GM18502 (cell line): ENCODE measurements around the gene DIP2C.
"Not testable (repeated sequence)": the region's sequence is repeated elsewhere in the genome, so short reads cannot be mapped to it uniquely, and the experiment has no call there.

Source experiments
- ATAC-seq: cut with Tn5 transposase; IDR thresholded peaks from one replicate; pipeline ENCODE4 v1.9.1; 2021; ENCODE audit warnings: mild to moderate bottlenecking; ENCODE audit not compliant: unreplicated experiment, poor library complexity

Gene DIP2C

DNA sequence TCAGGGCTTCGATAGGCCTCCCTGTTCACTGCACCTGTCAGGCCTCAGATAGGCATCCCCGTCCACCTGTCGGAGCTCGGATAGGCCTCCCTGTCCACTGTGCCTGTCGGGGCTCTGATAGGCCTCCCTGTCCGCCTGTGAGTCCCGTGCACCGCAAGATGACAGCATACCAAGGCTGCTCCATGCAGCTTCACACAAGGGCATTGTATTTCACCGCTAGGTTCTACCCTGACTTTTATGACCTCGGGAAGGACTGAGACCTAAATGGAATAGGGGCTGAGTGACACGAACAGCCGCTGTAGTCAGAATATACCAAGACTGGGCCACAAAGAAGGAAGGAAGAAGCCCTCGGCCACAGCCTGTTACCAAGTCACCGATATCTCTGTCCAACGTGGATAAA, 271.2 kb downstream of the DIP2C start:
- no peak for ATAC-seq

DNA sequence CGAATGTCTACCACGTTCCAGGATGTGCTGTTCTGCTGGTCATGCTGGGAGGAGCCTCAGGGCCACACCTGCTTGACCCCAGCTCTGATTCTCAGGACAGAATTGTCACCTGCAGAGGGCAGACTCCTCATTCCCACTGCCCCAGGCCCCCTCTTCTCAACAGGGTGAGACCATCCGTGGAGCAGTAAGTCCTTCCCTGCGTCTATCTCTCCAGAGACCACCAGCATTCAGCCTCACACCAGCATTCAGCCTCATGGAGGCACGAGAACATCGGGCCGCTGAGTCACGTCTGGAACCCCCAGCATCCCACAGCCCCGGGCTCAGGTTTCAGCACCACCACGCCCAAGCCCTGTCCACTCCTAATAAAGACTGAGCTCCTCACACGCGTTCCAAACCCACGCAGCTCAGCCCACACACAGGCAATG, 273.4 kb downstream of the DIP2C start:
- ATAC-seq = no peak

- ATAC-seq = no peak
Observed at GRCh38 chr10:413662-414071, 275.8 kb downstream of the DIP2C start.

GRCh38 chr10:412109-412508, 277.4 kb downstream of the DIP2C start:
- ATAC-seq = peak; percentile 44

GRCh38 chr10:411603-412002, 277.9 kb downstream of the DIP2C start:
- ATAC-seq = no peak

GRCh38 chr10:409408-410040, 279.9 kb downstream of the DIP2C start:
- no peak for ATAC-seq

DNA sequence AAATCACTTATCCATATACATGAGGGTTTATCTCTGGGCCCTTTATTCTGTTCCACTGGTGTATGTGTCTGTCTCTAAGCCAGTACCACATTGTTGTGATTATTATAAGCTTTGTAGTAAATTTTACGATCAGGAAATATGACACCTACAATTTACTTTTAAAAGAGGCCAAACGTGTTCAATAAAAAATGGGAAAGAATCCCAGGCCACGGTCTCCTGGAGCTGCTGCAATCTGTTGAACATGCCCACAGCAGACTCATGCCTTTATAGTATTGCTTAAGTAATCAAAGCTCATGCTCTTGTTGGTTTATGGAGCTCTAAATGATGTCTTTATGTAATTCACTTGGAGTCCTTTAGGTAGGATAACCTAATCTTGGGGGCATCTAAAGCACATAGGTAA, 281.2 kb downstream of the DIP2C start:
- no peak for ATAC-seq

- ATAC-seq = no peak
Observed at GRCh38 chr10:406976-407375, 282.5 kb downstream of the DIP2C start.

DNA sequence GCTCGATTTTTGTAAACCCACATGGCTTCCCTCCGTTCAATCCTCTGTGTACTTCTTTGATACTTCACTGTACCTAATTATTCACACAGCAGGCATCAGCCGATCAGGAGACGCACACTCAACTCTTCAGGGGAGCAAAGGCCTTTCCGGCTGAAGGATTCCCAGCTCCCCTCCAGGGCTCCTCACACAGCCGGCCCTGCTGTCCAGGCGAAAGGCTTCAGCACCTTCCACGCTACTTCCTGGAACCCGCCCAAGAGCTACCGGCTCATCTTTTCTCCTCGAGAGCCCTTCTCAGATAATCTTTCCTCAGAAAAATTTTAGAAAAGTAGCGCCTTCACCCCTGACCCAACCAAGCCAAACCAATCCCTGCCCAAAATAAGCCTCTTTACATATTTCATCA, 283.8 kb downstream of the DIP2C start:
- no peak for ATAC-seq

DNA sequence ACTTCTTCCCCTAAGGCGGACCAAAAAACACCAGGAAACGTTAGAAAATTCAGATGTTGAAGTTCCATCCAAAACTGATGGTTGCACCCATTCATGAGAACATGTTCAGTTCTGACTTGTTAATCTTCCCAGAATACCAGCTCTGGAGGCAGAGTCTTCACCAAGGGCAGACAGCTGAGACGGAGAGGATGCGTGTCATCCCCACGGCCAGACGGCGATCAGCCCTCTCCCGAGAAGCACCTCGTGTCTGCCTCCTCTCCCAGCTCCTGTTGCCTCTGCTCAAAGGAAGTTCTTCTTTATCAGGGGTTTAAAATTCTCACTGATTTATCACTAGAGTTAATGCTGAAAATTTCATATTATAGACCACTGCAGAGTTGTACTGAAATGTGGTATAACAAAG, 284.5 kb downstream of the DIP2C start:
- no peak for ATAC-seq

DNA sequence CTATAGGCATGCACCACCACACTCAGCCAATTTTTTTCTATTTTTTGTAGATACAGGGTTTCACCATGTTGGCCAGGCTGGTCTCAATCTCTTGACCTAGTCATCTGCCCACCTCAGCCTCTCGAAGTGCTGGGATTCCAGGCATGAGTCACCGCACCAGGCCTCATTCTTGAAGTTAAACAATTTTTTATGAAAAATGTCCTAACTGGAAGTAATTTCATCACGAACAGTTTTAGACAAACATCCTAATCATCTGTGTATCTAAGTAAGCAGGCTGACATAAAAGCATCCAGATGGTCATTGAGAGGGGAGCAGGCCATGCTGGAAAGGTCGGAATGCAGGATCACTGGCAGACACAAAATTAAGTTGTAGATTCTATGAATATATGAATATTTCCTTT, 285.1 kb downstream of the DIP2C start:
- ATAC-seq = no peak

DNA sequence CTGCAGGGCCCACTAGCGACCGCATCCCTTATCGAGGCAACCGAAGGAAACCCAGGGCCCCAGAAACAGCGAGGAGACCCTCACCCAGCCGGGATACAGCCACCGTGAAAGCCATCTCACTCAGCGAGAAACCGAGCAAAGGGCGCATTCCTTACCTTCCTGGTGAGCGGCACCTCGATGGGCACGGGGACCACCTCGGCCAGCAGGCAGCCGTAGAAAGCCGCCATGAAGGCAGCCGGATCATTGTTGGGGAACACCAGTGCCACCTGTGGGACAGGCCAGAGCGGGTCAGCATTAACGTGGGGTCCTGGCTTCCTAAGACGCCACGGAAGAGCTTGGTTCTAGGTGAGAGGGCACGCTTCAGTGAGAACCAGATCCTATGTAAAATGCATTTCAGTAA, 290.5 kb downstream of the DIP2C start:
- no peak for ATAC-seq

- ATAC-seq = no peak
Observed at GRCh38 chr10:397321-398068, 292.0 kb downstream of the DIP2C start.

DNA sequence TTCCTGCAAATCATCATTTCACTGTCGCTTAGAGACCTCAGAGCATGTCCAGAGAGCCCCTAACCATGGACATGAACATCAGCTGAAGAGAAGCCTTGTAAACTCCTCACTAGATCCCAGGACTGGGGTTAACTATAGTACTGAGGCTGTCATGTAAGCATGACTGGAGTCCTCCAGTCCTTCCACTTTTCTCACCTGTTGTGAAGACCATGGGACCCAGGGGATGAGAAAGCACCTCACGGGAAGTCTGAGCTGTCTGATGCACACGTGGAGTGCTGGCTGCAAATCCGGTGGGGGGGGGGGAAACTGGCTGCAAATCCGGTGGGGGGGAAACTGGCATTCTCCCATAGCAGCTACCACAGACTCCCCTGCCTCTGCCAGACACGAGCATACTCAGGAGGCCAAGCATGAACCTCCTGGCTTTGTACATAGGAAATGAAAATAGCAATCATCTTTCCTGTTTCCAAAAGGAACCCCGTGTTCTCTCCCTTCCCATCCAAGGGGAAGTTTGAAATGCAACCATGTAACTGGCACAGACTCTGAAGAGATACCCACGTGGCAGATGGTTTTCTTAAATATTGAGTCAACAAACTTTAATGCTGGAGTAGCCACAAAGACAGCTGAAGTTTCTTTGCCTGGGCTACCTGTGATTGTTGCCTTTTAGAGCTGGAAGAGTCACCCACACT, 292.8 kb downstream of the DIP2C start:
- no peak for ATAC-seq

- ATAC-seq = no peak
Observed at GRCh38 chr10:396107-396506, 293.4 kb downstream of the DIP2C start.

DNA sequence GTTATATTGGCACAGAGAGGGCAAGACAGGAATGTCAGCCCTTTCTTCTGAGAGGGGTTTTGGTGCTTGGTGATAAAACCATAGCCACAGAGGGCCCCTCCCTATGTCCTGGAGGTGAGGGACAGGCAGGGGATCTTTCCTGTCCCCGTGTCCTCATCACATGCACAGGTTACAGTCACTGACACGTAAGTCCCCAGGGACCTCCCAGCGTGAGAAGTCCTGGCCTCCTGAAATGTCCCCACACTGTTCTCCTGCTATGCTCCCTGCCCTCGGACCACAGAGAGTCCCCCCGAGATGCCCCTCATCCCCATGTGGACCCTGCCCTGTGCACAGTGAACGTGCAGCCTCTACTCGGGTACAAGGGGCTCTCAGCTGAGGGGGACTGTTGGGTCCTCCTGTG, 293.8 kb downstream of the DIP2C start:
- ATAC-seq = no peak

DNA sequence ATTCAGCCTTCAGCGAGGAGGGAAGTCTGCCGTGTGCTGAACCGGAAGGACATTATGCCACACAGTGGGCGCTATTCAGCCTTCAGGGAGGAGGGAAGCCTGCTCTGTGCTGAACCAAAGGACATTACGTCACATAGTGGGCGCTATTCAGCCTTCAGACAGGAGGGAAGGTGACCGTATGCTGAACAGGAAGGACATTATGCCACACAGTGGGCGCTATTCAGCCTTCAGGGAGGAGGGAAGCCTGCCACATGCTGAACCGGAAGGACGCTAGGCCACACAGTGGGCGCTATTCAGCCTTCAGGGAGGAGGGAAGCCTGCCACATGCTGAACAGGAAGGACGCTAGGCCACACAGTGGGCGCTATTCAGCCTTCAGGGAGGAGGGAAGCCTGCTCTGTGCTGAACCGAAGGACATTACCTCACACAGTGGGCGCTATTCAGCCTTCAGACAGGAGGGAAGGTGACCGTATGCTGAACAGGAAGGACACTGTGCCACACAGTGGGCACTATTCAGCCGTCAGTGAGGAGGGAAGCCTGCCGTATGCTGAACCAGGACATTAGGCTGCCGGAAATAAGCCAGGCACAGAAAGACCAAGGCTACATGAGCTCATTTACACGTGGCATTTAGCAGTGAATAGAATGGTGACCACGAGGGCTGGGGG, 294.9 kb downstream of the DIP2C start:
- ATAC-seq = not testable (repeated sequence)

- ATAC-seq = no peak
Observed at GRCh38 chr10:393787-394438, 295.6 kb downstream of the DIP2C start.

DNA sequence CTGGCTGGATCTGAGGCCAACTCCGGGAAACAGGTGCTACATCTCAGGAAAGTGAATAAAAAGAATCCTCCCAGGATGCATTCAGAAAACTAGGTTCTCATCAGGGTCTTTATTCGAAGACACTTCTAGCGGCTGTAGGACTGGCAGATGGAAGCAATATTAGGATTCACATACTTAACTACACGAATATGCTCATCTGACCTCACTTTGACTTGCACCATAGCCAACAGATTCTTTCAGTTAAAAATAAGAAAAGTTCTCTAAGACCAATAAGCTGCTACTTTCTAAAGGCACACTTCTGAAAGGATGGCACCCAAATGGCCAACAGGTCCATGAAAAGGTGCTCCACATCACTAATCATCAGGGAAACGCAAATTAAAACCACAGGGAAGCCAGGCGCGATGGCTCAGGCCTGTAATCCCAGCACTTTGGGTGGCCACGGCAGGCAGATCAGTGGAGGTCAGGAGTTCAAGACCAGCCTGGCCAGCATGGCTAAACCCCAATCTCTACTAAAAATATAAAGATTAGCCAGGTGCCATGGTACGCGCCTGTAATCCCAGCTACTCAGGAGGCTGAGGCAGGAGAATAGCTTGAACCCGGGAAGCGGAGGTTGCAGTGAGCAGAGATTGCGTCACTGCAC, 296.2 kb downstream of the DIP2C start:
- ATAC-seq = no peak

DNA sequence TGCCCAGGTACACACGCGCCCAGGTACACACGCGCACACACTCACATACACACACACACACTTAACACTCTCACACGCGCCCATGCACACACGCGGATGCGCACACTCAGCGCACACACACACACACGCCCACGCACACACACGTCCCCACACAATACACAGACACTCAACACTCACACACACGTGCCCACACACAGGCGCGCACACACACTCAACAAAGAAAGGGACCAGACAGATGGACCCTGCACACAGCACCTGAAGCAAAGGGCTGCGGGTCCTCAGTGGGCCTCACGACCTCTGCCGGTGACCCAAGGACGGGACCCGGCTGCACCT, 296.8 kb downstream of the DIP2C start:
- ATAC-seq = no peak
